ENCODE measurements around the gene GALM.
"Not testable (repeated sequence)": the region's sequence is repeated elsewhere in the genome, so short reads cannot be mapped to it uniquely, and the experiment has no call there.

The GALM gene

DNA sequence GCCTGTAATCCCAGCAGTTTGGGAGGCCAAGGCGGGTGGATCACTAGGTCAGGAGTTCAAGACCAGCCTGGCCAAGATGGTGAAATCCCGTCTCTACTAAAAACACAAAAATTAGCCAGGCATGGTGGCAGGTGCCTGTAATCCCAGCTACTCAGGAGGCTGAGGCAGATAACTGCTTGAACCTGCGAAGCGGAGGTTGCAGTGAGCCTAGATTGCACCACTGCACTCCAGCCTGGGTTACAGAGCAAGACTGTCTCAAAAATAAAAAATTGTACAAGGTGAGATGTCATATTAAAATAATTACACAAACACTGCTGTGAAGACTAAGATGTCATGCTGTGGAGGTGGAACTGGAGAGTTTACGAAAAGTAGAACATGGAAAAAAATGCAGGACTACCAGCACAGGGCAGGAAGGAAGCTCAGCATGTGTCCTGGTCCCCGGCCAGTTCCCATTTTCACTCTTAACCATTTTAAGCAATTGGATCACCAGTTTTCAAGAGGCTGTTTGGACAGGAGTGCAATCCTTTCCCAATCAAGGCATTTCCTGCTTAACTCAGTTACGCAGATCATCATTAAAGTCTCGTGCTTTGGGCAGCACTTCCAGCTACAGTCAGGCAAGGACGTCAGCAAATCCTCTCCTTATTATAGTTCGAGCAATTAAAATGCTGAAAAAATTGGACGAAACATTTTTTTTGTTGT is 71.2 kb downstream of the GALM start:
- not testable (repeated sequence) for DNase-seq (ENCODE audit: low read depth in 1 of 2, low spot score in 1 of 2)

DNA sequence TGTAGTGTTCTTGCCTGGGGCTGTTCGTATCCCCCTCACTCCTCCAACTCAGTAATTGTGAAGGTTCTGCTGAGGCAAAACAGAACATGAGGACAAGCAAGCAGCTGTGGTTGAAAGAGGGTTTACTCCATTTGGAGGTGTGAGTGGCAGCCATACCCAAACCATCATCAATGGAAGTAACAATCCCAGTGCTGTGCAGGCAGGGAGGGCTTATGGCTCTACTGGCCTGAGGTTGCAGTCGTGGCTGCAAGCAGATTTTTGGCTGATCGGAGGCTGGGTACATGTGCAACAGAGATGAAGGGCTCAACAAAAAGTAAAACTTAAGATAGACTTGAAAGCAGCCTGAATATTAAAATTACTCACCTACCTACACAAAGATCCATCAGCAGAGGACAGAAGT is 72.0 kb downstream of the GALM start:
- no peak for DNase-seq (ENCODE audit: low read depth in 1 of 2, low spot score in 1 of 2)

DNA sequence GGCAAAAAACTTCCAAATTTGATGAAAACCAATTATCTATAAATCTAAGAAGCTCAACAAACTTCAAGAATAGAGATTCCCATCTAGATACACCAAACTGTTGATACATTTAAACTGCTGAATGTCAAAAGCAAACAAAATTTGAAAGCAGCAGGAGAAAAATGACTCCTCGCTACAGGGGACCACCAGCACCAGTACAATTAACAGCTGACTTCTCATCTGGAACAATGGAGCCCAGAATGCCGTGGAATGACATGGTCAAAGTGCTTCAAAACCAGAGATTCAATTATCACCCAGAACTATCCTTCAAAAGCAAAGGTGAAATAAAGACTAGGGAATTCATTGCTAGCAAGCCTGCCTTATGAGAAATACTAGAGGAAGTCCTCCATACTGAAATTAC is 73.6 kb downstream of the GALM start:
- DNase-seq (ENCODE audit: low read depth in 1 of 2, low spot score in 1 of 2) = no peak

DNA sequence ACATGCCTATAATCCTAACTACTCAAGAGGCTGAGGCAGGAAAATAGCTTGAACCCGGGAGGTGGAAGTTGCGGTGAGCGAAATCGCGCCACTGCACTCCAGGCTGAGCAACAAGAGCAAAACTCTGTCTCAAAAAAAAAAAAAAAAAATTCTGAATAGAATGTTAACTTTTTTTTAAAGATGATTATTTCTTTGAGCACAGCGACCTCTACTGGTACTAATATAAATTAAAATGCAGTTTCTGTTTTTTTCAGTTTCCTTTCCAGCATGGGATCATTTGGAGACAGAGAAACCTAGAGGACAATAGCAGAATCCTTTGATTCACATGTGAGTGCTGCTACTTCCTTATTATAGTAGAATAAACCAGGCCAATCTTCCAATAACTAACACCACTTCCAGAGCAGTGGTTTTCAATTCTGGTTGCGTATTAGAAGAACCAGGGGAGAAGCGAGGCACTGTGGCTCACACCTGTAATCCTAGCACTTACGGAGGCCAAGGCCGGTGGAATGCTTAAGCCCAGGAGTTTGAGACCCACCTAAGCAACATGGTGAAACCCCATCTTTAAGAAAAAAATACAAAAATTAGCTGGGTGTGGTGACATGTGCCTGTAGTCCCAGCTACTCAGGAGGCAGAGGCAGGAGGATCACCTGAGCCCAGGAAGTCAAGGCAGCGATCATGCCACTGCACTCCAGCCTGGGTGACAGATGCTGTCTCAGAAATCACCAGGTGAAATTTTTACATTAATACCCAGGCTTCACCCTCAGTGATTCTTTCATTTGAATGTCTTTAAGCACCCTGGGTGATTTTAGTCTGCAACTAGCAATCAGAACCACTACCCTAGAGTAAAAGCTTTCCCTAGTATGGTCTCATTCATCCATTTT is 75.2 kb downstream of the GALM start:
- no peak for DNase-seq (ENCODE audit: low read depth in 1 of 2, low spot score in 1 of 2)

DNA sequence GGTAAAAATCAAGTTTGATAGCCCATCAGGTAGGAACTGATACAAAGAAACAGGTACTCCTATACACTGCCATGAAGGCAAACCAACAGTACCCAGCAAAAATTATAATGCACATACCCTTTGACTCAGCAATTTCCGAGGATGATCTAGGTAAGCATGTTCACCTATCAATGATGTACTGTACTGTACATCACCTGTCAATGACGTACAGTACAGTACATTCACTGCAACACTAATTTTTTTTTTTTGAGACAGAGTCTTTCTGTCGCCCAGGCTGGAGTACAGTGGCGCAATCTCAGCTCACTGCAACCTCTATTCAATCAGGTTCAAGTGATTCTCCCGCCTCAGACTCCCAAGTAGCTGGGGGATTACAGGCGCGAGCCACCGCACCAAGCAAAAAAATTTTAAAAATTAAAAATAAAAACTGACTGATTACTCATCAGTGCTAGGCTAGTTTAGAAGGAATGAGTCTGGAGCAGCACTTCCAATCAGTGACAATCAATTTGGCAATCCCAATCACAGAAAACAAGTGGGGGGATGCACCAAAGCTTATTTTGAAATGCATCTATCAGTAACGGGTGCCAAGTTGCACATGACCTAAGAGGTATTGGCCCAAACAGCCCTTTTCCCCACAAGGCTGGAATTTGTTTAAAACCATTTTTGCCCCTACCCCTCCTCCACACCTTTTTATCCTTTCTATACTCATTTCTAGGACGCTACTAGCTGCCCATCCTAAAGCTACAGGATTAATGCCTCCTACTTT is 77.1 kb downstream of the GALM start:
- no peak for DNase-seq (ENCODE audit: low read depth in 1 of 2, low spot score in 1 of 2)

DNA sequence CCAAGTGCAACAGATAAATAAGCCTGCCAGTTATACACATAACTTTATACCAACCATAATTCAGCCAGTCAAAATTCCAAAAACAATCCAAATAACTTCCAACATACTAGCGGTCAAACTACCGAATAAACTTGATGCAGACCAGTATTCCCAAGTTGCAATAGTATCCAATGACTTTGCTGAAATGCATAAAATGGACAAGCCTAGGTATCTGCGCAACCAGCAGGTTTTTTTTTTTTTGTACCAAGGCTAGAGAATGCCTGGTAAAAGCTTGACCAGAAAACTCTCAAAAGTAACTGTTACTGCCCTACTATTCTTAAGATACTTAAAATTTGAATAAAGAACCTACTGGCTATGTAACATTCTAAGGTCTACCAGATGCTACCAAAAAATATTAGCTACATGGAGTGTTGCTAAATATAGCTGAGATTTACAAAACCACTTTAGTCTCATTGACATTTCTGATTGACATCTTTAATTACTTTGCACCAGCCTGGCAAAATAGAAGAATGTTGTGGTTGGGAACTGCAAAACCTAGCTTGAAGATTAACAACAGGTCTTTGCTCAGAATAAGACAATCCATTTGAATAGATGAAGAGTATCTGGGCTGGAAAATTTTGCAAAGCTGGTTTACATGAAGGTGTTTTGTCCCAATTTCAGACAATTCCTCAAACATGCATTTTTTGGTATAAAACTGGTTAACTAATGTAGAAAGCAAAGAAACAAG is 77.9 kb downstream of the GALM start:
- no peak for DNase-seq (ENCODE audit: low read depth in 1 of 2, low spot score in 1 of 2)

DNA sequence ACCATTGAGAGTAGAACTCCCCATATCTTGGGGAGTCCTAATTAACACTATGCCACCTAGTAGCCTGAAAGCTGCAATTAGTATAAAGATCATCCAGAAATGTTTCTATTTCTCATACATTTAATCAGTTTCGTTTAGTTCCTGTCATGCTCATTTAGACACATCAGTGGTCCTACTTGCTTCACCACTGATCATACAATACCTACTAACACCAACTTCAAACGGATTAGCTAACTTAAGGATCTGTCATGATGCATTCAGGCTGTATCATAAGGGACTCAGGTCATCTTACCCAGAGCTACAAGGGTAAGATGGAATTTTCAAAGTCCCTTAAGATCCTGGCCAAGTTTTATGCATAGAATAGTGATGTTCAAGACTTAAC is 78.5 kb downstream of the GALM start:
- no peak for DNase-seq (ENCODE audit: low read depth in 1 of 2, low spot score in 1 of 2)

DNA sequence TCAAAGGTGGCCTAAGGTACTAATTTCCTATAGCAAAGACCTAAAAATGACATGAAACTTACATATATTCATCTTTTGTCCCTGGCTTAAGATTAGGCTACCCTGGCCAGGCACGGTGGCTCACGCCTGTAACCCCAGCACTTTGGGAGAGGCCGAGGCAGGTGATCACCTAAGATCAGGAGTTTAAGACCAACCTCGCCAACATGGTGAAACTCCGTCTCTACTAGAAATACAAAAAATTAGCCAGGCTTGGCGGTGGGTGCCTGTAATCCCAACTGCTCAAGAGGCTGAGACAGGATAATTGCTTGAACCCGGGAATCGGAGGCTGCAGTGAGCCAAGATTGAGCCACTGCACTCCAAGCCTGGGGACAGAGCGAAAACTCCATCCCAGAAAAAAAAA is 79.4 kb downstream of the GALM start:
- no peak for DNase-seq (ENCODE audit: low read depth in 1 of 2, low spot score in 1 of 2)

DNA sequence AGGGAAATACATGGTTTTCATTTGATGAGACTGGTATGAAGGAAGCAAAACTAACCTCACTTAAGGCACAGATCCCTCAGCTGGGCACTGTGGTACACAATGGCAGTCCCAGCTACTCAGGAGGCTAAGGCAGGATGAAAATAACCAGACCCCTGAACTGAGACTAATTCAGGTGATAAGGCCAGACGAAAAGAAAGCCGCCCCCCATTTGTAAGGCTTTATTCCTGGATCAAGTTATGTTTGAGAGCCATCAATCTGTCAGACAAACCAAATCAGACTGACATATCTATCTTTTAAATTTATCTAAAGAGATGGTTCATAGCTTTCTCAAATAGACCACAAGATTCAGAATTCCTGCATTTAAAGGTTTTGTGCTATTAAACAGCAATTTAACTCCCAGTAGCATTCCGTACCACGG is 81.1 kb downstream of the GALM start:
- DNase-seq (ENCODE audit: low read depth in 1 of 2, low spot score in 1 of 2) = no peak

DNA sequence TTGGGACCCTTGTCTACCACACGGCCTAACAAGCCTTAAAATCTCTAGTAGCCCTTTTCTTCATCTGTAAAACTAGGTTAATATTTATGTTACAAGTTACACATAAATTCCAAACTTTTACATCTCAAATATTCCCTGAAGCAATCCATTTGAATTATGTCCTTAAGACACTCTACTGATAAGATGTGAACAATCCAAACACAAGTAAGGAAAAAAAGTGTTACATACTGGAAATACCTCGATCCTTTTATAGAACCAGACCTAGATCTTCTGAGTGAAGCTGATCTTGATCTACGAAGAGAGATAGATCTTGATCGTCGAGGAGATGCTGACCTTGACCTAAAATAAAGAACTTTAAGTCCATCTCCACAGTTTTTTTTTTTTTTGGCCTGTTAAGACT is 81.9 kb downstream of the GALM start:
- DNase-seq (ENCODE audit: low read depth in 1 of 2, low spot score in 1 of 2) = no peak

DNA sequence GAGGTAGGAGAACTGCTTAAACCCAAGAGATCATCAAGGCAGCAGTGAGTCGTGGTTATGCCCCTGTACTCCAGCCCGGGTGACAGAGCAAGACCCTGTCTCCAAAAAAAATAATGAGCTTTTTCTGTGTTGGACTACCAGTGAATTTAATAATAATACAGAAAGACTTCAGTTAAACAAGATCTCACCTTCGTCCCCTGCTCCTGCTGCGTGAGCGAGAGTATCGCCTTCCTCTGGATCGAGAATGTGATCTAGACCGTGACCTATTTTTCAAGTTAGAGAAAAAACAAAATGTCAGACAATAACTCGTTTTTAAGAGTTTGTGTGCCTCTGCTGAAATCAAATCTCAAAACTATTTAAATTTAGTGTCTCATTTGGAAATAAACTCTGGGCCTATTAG is 82.5 kb downstream of the GALM start:
- DNase-seq (ENCODE audit: low read depth in 1 of 2, low spot score in 1 of 2) = no peak

DNA sequence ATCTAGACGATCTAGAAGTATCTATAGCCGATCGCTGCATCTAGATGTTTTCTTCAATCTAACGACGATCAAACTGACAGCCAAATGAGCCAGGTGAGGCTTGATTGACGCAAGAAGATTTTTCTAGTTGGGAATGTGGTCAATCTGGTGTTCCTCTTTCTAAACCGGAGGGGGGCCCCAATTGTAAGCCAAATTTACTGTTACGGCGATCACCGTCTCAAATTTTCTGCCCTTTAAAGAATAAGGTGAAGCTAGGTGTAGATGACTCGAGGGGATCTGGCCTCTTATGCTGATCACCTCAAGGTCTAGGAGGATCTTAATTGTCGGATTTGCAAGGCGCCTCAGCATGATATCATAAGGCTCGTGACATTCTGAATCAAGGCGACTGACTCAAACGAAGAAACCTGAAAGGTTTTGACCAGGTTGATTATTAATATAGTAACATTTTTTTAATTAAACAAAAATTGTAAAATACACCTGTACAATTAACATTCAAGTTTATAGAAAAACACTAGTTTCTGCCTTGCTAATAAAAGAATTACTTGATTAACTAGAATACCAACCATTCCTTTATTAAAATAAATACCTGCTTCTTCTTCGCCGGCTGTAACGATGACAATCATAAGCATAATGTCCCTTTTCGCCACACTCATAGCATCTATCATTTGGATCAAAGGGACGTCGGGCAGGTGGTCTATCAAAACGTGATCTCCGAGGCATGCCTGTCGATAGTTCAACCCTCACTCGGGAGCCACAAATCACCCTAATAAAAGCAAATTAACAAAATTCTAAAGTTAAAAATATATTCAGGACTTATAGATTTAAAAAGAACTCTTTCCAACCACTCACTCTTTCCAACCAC is 83.3 kb downstream of the GALM start:
- no peak for DNase-seq (ENCODE audit: low read depth in 1 of 2, low spot score in 1 of 2)

DNA sequence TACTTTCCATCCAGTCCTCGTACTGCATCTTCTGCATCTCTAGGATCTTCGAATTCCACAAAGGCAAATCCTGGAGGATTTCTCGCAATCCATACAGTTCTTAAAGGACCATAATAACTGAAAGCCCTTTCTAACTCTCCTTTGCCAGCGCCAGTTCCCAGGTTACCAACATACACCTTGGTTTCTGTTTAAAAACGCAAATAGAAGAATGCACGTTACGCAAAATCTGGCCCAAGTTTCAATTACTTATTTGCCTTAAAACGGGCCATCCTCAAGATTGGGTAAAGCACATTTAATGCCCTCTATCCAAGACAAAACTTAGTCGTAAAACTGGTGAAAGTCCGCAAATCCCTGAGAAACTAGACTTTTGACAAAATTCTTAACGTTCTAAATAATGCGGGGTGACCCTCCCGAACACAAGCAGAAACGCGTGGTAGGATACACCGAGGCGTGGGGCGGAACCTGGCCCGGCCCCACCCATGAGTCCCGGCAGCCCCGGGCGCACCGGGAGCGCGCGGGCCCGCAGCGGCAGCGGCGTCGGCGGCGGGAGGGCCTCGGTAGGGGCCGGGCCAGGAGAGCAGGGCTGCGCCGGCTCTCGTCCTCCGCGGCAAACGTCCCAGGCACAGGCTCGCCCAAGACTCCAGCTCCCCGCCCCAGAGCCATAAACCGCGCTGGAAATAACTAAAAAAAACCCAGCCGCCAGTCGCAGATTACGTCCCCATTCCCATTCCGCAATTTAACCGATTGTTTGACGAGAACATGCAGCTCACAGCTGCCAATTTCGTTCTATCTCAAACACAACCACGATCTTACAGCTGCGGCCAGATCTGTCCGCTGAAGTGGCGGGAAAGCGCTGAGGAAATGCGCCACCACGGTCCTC is 84.3 kb downstream of the GALM start:
- DNase-seq (ENCODE audit: low read depth in 1 of 2, low spot score in 1 of 2) = peak; percentile 15 to 34

DNA sequence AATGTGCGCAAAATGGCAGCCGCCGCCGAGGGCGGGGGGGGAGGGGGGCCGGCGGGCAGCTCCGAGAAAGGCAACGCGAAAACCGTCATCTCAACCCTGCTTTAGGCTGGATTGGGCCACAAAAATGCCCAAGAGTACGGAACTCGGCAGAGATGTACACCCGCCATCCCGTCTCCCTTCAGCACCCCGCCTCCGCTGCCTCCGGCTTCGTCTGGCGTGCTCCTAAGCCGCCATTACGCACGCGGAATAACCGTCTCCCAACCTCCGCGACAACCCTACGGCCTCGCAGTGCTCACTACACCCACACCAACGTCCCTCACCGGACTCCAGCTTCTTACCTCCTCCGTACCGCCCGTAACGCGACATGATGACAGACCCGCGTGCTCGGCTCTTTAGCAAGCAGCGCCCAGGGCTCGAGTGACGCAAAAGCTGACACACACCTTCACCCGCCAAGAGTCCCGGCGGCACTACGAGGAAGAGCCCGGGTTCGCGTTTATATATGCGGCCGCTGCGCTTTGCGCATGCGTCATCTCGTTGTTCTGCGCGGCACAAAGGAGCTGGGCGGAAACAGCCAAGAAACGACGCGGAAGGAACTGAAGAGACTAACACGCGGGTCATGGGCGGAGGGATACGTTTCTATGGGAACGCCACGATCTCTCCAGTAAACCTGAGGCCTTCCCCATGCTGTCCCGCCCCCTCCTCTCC is 85.1 kb downstream of the GALM start, which contains the start of gene SRSF7:
SRSF7 (minus strand) TSS at position 471 of the 705 bp plus-strand sequence; CDS start at position 366, 105 bp downstream.
- peak; percentile 97 to 98 for DNase-seq (ENCODE audit: low read depth in 1 of 2, low spot score in 1 of 2)

DNA sequence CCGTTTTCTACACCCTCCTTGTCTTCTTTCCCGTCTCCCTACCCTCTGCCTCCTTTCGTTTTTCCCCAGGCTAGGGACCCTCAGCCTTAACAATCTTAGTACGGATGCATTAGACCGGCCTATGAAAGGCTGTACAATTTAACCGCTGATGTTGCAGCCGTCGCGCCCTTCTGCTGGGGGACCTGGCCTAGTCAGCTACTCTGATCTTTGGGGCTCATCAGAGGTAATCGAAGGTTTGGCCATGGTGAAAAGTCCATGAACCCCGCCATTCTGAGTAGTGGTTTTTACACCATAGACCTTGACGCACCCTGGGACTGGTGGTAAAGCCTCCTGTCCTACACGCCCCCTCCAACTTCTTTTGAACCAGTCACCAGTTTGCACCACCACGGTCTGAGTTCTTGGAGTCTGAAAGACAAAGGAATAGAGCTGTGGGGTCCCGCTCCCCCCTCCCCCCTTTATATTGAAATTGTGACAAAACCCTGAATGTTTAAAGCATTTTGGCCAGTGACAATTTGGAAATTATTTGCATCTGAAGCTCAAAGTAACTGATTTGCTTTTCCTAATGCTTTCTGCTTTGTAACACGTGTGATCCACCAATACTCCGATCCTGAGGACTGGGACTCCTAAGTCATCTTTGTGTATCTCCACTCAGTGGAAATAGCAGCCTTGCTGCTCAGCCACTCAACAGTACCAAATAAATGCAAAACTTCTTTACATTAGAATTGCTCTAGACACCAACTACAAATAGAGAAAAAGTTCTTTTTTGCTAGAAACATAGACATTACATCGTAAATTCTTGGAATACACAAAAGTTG is 85.9 kb downstream of the GALM start:
- DNase-seq (ENCODE audit: low read depth in 1 of 2, low spot score in 1 of 2) = no peak

DNA sequence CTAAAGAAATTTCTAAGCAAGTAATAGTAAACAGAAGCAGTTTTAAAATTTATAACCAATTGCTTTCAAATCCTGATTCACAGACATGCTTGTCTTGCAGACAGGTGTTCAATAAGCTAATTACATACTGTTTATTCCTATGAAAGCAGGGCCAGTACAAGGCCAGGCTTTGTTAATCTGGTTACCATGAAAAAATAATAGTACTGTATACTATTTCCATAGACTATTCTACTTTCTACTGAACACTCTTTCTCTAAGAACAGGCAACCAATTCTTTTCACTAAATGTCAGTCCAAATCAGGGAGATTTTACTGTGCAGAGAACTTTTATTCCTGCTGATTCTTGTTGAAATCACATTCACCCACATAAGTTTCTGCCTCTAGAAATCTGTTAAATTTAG is 88.1 kb downstream of the GALM start:
- no peak for DNase-seq (ENCODE audit: low read depth in 1 of 2, low spot score in 1 of 2)

DNA sequence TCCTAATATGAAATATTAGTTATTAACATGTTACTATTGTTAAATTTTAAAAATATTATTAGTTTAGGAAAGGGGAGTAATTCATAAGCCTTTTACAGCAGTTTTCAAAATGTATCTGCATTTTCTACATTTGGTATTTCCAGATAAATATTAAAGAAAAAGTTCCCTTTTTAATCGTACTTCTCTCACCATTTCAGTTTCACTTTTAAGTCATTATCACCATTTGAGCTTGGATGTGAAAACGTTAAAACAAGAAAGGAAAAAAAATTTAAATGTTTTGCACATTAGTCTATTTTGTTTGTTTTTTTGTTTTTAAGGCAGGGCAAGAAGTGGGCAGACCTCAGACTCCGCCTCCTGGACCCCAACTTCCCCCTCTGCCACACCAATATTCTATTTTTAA is 88.6 kb downstream of the GALM start:
- DNase-seq (ENCODE audit: low read depth in 1 of 2, low spot score in 1 of 2) = no peak

DNA sequence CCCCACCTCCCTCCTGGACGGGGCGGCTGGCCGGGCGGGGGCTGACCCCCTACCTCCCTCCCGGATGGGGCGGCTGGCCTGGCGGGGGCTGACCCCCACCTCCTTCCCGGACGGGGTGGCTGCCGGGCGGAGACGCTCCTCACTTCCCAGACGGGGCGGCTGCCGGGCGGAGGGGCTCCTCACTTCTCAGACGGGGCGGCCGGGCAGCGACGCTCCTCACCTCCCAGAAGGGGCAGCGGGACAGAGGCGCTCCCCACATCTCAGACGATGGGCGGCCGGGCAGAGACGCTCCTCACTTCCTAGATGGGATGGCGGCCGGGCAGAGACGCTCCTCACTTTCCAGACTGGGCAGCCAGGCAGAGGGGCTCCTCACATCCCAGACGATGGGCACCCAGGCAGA is 90.0 kb downstream of the GALM start:
- DNase-seq (ENCODE audit: low read depth in 1 of 2, low spot score in 1 of 2) = not testable (repeated sequence)

All from activated T-helper 1 cell treated with anti-CD3 and anti-CD28 coated beads, Interleukin-2, amount 50 U/mL, for 16 hours (primary cell).